HG03442 (cell line): Measurements from ENCODE around the gene ACOX2.

Experiments used
- ATAC-seq: cut with Tn5 transposase; IDR thresholded peaks from one replicate; pipeline ENCODE4 v1.9.1; 2021; ENCODE audit warnings: mild to moderate bottlenecking, moderate library complexity; ENCODE audit not compliant: unreplicated experiment

Gene ACOX2

DNA sequence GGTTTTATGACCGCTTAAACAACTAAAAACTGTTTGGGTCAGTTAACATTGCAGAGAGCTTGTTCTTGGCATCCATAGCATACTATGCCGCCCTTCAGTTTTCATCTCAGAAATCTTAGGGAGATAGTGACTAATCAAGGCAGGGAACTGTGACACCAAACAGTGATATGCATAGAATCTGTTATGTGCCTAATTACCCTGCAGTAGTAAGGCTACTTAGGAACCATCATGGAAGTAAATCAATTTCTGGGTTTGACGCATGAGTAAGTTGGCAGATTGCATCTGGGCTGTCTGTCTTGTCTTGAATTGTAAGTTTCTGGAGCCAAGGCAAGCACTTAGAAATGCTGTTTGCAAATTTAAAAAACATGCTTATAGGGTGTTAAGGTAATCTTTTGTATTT lies 22.6 kb downstream of the ACOX2 start:
- ATAC-seq: no peak

DNA sequence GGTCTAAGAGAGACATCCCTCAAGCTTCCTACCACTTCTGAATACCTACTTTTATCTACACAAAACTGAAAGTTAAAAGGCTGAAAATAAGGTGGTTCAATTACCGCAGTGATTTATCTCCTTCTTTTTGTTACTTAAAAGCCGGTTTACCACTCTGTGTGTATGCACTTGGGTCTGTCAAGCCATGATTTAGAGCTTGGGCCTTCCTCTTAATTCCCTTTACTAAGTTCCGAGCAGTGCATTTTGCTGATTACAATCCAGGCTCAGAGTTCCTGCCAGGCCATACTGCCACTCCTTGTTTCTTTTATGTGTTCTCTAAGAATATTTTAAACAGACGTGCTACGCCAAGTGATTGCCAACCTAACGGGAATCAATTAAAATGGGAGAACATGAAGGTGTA lies 28.6 kb downstream of the ACOX2 start:
- no peak for ATAC-seq

DNA sequence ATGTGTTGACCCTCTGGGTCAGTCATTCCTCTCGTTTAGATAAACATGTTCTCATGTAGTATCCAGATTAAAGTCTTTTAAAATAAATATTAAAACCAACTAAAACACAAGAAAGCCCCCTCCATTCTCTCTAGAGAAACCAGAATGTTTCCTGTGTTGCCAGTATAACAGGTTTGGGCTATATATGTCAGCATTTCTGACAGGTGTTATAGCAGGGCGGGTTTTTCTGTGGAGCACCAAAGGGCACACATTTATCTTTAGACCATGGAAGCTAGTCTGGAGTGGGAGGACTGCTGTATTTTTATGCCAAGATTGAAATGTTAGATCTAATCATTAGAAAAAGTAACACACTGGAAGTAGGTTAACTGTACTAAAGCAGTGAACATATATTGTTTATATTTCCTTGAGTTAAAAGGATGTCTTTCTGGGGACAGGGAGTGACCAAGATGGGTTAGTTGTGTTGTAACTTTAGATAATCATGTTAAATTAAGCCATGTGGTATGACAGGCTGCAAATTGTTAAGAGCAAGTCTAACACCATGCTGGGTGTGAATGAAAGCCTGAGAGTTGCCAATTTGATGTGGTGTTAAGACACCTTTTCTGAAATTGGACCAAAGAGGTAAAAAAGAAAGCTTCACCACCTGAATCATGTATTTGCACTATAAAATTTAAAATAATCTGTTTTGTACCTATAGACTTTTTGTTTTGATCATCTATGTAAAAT lies 29.5 kb downstream of the ACOX2 start:
- ATAC-seq: no peak

DNA sequence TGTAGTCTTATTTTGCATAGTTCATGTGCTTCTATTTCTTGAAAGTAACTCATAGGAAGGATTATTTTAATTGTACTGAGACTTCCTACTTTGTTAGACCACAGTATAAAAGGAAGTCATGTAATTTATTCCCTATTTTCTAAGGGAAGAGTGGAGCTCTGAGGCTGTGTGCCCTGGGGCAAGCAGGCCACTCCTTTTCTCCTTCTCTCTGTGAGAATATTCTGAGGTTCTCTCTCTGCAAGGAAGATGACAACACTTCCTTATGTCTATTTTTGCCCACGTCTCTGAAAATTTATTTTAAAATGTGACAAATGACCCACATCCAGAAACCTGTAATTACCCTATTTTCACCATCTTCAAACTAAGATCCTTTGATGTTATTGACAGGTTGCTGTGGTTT lies 34.1 kb downstream of the ACOX2 start:
- no peak for ATAC-seq

DNA sequence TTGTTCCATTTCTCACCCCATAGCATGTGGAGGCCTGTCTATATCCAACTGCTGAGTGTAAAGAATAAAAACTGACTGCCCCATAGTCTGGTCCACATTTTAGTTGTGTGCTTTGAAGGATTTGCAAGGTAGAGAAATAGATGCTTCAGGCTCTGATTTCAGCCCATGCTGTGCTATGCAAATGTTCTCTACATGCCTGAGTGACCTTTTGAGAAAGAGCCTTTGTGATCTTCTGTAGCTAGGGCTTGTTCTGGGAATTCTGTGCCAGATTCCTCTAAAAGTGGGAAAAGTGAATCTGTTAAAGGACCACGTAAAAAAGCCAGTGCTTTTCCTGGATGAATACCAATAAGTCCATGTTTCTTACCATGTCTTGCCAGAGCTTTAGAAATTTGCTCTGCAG lies 39.9 kb downstream of the ACOX2 start:
- no peak for ATAC-seq

DNA sequence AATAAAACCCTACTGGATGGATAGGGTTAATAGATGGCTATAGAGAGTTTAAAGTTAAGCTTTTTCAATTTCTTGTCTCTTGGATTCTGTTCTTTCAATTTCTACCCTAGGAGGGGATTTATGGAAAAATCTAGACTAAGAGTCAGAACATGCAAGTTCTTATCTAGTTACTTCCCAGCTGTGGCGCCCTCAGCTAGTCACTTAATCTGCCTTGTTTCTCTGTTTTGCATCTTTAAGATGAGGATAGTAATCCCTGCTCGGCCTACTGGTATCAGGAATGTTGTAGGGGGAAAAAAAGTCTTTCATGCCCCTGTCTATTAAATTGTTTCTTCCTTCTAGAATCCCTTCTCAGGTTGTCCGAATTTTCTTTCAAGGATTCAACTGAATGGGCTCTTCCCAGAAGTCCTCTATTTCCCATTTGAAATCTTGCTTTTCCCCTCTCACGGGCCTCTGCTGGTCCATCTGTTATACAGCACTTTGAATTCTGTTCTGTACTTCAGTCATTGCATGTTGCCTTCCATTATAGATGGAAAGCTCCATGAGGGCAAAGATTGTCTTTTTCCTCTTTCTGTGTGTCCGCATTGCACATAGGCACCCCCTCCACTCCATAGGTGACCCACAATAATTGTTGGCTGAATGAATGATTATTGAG lies 40.7 kb downstream of the ACOX2 start:
- ATAC-seq: no peak

DNA sequence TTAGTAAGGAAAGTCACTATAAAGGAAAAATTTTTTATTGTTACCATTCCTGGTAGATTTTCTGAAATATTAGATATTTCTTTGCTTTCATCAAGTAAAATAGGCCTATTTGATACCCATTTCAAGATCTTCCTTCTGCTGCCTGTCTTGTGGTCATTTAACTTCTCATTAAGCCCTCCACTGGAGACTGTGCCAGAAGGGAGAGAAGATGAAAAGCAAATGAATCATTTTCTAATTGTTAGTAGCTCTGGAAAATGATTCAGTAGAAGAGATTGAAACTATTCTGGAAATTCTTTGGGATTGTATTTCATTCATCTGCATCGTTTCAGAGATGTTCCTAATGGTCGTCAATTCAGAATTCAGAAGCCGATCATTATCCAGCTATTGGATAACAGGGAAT lies 41.9 kb downstream of the ACOX2 start:
- no peak for ATAC-seq

DNA sequence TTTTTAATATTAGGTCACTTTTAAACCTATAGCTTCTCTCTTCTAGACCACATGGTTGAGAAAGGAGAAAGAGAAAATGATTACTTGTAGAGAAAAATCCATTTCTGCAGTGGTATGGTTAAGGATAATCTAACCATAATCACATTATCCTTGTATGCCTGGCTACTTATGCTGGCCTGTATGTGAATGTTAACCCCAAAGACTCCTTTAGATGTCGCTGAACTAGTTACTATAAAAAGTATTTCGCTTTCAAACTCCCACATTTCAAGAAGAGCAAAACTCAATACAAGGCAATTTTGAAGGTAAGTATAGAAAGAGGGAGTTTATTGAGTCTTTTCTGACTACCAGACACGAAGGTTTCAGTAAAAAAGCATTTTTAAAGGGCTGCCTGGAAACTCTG lies 42.9 kb downstream of the ACOX2 start:
- ATAC-seq: no peak

DNA sequence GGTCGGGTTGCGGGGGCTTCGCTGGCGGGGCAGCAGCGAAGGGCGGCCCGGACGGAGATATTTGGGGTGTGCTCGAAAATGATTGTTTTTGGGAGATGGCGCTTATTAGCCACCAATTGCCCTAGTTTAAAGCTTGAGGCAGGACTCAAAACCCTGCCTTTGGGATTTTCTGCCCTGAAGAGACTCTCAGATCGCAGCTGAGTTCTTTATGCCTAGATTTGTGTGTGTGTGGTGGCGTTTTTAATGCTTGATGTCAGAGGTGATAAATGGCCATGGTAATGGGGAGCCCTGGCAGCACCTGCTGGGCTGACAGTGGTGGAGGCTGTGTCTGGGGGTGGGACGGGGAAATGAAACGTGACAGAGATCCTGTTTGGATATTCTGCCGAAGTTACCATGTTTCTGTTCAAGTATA lies 44.5 kb downstream of the ACOX2 start:
- ATAC-seq: no peak

DNA sequence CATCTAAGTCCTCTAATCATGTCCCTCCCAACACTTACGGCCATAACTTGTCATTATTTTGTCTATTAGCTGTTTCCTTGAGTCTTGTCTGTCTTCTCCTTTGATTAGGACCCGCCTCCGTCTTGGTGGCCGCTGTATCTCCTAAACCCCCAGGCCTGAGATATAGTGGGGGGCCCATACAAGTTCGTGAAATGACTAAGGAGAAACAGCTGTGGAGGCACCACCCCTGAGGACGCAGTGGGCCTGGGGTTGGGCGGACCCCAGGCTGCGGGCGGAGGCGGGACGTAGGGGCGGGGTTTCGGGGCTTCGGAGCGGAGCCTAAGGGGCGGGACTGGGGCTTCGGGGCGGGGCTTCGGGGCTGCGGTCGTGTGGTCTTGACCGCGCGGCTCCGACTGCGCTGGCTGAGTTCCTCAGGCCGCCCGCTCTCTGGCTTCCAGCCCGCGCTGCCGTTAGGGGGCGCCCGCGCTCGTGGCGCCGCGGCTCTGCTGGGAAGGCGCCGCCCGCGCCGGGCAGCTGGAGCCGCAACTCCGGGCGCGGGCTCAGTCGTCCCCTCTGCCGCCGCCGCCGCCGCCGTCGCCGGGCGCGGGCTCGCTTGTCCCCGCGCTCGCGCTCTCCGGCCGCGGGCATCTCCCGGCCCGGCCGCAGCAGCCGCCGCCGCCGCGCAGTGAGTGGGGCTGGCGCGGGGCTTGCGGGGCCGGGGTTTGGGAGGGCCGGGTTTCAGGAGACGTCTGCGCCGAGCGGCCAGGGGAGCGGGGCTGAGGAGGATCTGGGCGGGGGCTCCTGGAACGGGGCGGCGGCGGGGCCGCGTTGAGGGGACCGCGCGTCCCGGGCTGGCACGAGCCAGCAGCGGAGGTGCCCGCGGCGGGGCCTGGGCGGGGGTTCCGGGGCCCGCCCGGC lies 45.2 kb downstream of the ACOX2 start, which contains the start of gene KCTD6:
Gene KCTD6 (plus strand): TSS at position 591 of the 897 bp plus-strand sequence. CDS start 6,660 bp downstream, outside the sequence.
- ATAC-seq: peak; percentile 93

DNA sequence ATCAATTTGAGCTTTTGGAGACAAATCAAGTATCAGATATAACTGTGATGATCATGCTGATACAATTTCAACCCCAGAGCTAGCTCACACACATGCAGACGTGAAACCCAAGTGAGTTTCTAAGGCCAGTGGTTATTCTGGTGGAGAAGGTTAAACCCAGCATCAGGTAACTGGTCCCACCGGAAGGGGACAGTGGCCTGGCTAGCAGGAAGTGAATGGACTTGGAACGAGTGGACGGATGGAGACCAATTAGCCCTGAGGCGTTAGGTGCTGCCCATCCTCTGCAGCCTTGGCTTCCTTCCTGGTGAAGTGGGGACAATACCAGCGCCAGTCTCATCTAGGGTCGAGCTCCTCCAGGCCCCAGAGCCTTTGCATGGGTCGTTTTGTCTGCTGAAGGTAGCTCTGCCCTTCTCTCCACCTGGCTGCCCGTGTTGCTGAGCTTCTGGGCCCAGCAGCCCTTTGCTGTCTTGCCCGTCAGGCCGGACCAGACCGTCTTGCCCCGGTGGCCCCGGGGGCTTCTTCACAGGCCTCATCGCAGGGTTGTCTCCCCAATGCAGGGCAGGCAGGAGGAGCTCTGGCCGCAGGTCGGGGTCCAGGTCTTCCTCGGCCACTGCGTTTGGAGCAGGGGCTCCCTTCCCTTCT lies 46.0 kb downstream of the ACOX2 start:
- ATAC-seq: peak; percentile 1

DNA sequence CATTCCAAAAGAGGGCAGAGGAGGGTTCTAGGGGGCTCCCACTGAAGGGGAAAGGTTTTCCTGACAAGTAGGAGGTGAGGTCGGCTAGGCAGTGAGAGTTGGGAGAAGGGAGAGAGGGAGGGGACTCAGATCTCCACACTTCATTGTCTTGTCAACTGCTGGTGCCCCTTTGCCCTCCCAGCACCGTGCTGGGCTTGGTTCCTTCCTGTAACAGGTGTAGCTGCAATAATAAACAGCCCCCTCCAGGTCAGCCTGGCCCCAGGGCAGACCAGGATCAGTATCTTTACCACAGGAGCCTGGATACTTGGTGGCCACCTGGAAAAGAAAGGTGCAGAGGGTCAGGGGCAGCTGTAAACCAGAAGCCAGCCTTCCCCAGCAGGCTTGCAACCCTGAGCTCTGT lies 48.0 kb downstream of the ACOX2 start:
- no peak for ATAC-seq

DNA sequence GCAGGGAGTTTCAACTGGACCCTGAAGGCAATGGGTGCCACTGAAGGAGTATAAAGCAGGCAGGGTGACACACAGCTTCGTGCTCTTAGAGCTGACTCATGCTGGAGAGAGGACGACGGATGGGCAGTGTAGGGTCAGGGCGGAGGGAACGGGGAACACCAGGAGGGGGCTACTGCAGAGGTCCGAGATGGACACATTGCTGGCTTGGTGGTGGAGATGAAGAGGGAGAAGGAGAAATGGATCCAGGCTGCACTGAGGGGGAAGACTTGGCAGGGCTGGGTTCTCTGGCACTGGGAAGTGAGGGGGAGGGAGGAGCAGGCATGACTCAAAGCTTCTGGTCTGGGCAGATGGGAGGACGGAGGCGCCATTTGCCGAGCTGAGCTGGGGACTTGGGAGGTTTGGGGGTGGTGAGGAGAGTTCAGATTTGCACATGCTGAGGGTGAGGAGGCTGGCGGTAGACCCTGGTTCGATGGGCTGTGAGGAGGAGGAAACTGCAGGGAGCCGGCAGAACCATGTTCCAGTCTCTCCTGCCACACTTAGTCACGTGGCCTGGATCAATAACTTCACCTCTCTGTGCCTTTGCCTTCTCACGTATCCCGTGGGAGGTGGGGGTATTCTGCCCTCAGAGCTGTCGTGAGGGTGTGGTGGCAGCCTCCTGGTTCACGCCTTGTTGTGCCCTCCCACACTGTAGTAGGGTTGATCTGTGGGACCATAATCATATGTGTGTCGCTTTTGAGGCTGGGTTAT lies 49.7 kb downstream of the ACOX2 start:
- ATAC-seq: no peak

DNA sequence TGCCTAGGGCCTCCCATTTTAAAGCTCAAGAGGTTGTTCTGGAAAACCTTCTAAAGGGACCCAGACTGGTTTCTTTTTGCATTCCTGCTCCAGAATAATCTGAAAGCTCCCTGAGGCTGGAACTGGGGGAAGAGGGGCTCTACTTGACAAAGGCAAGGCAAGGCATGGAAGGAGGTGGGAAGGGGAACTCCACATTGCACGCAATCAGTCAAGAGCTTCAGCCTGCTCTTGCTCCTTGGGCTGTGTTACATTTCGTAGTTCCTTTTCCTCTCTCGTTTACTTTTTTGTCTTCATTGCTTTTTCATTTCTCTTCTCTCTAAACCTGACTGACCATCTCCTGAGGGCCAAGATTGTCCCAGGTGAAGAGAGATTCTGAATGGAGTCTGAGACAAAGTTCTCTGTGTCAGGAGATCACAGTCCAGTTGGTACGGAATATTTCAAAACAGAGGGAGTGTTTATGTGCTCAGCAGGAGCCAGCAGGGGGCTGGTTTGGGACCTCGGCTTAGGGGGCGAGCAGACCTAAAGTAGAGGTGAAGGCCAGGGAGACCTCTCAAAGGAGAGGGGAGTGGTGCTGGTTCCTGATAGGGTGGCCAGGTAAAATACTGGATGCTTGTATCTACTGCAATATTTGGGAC lies 51.1 kb downstream of the ACOX2 start:
- ATAC-seq: no peak

DNA sequence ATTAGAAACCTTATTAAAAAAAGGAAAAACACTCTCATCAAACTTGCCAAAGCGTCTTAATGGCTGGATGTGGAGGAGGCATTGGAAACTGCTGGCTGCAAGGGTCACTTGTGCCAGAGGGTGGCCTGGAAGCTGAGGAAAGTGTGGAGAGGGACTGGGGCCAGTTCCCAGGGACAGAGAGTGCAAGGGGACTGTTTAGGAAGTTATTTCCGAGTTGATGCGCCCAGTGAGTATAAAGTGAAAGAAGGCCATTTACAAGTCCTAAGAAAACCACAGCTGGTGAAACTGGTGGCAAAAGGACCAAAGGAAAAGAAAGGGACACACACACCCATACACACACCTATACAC lies 52.3 kb downstream of the ACOX2 start:
- no peak for ATAC-seq

DNA sequence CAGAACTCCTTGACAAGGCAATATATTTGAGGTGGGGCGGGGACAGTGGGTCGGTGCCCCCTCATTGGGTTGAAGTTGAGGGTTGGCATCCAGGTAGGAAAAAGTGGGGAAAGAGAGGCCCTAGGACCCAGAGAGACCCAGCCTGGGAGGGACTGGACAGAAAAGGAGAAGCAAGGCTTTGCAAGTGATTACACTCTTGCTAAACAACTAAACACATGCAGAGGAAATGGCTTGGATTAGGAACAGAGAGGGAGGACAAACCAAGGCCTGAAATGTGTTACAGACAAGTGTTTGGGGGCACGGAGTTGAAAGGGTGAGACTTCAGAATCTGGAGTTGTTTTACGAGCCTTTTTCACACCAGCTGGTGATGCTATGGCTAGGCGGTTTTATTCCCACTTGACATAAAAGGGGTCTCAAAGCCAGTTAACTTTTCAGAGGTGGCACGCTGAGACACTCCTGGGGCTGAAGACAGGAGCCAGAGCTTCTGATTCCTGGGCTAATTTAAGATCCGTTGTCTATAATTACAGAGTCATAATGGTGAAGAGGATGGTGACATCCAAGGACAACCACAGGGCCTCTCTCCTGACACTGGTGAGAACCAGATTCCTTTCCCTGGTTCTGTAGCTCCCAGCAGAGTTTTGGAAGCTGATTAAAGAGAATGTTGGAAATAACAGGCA lies 52.8 kb downstream of the ACOX2 start:
- no peak for ATAC-seq

DNA sequence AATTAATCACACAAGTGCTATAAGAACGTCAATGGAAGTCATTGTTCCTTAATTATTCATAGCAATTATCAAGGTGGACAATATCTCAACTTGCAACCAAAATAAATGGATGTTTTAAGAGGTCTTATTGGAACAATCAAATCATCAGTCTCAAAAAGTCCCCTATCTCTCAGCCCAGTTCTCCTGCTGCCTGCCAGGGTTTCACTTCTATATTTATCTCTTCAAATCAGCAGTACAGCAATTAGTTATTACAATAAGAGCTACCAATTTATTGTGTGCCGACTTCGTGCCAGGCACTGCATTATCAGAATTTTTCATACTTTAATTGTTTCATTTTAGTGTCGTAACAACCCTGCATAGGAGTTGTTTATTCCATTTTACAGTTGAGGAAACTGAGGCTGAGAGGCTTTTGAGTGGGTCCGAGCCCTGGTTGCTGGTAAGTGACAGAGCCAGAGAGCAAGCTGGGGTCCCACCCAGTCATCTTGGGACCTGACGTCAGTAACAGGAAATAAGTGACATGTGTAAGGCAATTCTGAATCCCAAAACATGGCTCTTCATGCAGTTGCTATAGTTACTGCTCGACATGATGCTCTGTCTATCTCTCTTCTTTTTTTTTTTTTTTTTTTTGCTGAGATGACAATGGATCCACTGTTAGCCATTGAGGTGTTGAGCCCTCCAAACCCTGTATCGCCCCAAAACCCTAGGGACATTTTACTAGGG lies 53.9 kb downstream of the ACOX2 start:
- ATAC-seq: no peak

DNA sequence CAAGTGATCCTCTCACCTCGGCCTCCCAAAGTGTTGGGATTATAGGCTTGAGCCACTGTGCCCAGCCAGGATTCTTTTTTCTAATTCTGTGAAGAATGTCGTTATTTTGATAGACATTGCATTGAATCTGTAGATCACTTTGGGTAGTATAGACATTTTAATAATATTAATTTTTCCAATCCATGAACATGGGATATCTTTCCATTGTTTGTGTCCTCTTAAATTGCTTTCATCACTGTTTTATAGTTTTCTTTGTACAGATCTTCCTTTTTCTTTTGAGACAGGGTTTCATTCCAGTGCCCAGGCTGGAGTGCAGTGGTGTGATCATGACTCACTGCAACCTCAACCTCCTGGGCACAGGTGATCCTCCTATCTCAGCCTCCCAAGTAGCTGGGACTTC lies 56.7 kb downstream of the ACOX2 start:
- ATAC-seq: no peak

DNA sequence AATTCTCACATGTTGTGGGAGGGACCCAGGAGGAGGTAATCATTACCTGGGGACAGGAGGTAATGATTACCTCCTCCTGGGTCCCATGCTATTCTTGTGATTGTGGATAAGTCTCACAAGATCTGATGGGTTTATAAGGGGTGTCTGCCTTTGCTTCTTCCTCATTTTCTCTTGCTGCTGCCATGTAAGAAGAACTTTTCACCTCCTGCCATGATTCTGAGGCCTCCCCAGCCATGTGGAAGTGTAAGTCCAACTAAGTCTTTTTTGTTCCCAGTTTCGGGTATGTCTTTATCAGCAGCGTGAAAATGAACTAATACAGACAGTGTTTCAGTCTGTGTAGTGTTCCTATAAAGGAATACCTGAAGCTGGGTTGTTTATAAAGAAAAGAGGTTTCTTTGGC lies 58.2 kb downstream of the ACOX2 start:
- ATAC-seq: no peak
